MM.1S (cell line): ENCODE data around the gene COL5A2.

ENCODE experiments used
- DNase-seq: peaks from one replicate; pipeline ENCODE4 v3.0.0-alpha.2; 2015
- H2AFZ ChIP-seq: fragments of 300-600 bp; sonication (generic); 2 replicates; pipeline ENCODE4 v1.6.0; 2016; ENCODE audit warnings: antibody characterized with exemption, low read length
- H3F3A ChIP-seq: fragments of 300-600 bp; sonication (generic); 2 replicates; pipeline ENCODE4 v1.6.1; 2016; ENCODE audit warnings: mild to moderate bottlenecking, antibody characterized with exemption, low read length, moderate library complexity, mixed read lengths; ENCODE audit not compliant: insufficient read depth
- H3K27ac ChIP-seq: fragments of 300-600 bp; sonication (generic); 2 replicates; pipeline ENCODE4 v1.5.1; 2016; ENCODE audit warnings: mild to moderate bottlenecking, low read length
- H3K27me3 ChIP-seq: fragments of 300-600 bp; sonication (generic); replicated peaks from 2 replicates; pipeline ENCODE4 v1.6.0; 2016; ENCODE audit warnings: low read length; ENCODE audit not compliant: insufficient read depth
- H3K36me3 ChIP-seq: fragments of 300-600 bp; sonication (generic); replicated peaks from 2 replicates; pipeline ENCODE4 v1.6.1; 2016; ENCODE audit warnings: mild to moderate bottlenecking, low read length, mixed read lengths; ENCODE audit not compliant: insufficient read depth
- H3K4me1 ChIP-seq: fragments of 300-600 bp; sonication (generic); 2 replicates; pipeline ENCODE4 v1.6.1; 2016; ENCODE audit warnings: low read length, mixed read lengths
- H3K4me2 ChIP-seq: fragments of 300-600 bp; sonication (generic); 2 replicates; pipeline ENCODE4 v1.6.0; 2016; ENCODE audit warnings: low read depth, low read length
- H3K4me3 ChIP-seq: fragments of 300-600 bp; sonication (generic); 2 replicates; pipeline ENCODE4 v1.5.1; 2016; ENCODE audit warnings: low read length, mixed read lengths
- H3K79me2 ChIP-seq: fragments of 300-600 bp; sonication (generic); 2 replicates; pipeline ENCODE4 v1.6.1; 2016; ENCODE audit warnings: mixed run types, low read length, mixed read lengths
- H3K9ac ChIP-seq: fragments of 300-600 bp; sonication (generic); 2 replicates; pipeline ENCODE4 v1.6.1; 2016; ENCODE audit warnings: low read length, mixed read lengths
- H3K9me2 ChIP-seq: fragments of 300-600 bp; sonication (generic); replicated peaks from 2 replicates; pipeline ENCODE4 v1.6.1; 2016; ENCODE audit warnings: mild to moderate bottlenecking, low read length, mixed read lengths; ENCODE audit not compliant: insufficient read depth
- H3K9me3 ChIP-seq: fragments of 300-600 bp; sonication (generic); replicated peaks from 2 replicates; pipeline ENCODE4 v1.6.1; 2016; ENCODE audit warnings: mild to moderate bottlenecking, low read length, mixed read lengths; ENCODE audit not compliant: insufficient read depth
- H4K20me1 ChIP-seq: fragments of 300-600 bp; sonication (generic); 2 replicates; pipeline ENCODE4 v1.6.1; 2016; ENCODE audit warnings: mild to moderate bottlenecking, low read length, moderate library complexity, mixed read lengths; ENCODE audit not compliant: insufficient read depth
- EZH2 ChIP-seq: fragments of 300-600 bp; sonication (generic); optimal IDR thresholded peaks from 2 replicates; pipeline ENCODE3; 2017; ENCODE audit warnings: low read depth, mild to moderate bottlenecking, antibody characterized with exemption, low read length, mixed read lengths
- EZH2phosphoT487 ChIP-seq: fragments of 300-600 bp; sonication (generic); IDR thresholded peaks from 2 replicates; pipeline ENCODE4 v1.6.1; 2018; ENCODE audit warnings: antibody characterized with exemption, low read length
- TF ChIP-seq, protein P1 (sequence below): fragments of 300-600 bp; sonication (generic); IDR thresholded peaks from 2 replicates; pipeline ENCODE4 v1.5.1; 2016; ENCODE audit warnings: antibody characterized with exemption, low read length, mixed read lengths

The COL5A2 gene

DNA sequence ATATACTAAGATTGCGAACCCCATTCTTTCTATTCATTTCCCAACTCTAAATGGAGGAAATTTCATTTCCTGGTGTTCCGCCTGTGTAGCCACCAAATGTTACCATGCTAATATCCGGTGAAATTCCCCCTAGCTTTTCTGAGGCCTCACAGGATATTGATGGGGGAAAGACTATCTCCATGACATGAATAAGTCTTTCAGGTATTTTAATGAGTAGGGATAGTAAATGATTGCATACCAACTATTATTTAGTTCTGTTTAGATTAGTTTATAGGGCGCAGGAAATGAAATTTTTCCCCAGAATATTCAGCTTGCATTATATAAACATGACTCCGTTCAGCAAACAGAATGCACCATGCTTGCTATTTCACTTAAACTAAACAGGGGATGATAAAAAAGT is 55.4 kb downstream of the COL5A2 start:
- Histone ChIP-seq H3K79me2 (no peaks in the 10 kb centered on the region), H3K36me3 (no peaks in the 10 kb centered on the region), H2AFZ (no peak overlapping the region), H3K9me3 (no peaks in the 10 kb centered on the region), H3K27ac (no peak overlapping the region), H3K9ac (no peak overlapping the region), H3K9me2 (no peaks in the 10 kb centered on the region), H3K4me3 (no peak overlapping the region), H3K27me3 (no peaks in the 10 kb centered on the region), H3K4me2 (no peak overlapping the region), H4K20me1 (no peaks in the 10 kb centered on the region), H3K4me1 (no peaks in the 10 kb centered on the region), H3F3A (no peaks in the 10 kb centered on the region)
- no peak for TF ChIP-seq EZH2phosphoT487
- TF ChIP-seq EZH2 = no peak
- TF ChIP-seq, protein P1, sequence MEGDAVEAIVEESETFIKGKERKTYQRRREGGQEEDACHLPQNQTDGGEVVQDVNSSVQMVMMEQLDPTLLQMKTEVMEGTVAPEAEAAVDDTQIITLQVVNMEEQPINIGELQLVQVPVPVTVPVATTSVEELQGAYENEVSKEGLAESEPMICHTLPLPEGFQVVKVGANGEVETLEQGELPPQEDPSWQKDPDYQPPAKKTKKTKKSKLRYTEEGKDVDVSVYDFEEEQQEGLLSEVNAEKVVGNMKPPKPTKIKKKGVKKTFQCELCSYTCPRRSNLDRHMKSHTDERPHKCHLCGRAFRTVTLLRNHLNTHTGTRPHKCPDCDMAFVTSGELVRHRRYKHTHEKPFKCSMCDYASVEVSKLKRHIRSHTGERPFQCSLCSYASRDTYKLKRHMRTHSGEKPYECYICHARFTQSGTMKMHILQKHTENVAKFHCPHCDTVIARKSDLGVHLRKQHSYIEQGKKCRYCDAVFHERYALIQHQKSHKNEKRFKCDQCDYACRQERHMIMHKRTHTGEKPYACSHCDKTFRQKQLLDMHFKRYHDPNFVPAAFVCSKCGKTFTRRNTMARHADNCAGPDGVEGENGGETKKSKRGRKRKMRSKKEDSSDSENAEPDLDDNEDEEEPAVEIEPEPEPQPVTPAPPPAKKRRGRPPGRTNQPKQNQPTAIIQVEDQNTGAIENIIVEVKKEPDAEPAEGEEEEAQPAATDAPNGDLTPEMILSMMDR = no peak
- no peak for DNase-seq

DNA sequence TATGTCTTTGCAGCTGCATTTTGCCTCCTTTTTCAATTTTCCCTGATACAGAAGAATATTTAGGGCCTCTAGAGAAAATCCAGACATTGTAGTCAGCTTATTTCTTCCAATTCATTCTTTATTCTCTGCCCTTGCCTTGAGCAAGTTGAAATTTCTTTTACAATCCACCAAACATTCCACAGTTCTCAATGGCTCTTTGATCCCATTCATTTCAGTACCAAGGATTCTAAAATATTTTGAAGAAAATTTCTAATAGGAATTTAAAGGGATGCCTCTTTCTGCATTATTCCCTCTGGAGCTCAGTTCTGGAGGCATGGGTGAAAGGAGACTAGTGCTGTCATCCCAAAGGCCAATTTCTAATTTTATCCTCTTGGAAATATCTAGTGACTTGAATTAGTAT is 61.2 kb downstream of the COL5A2 start:
- no peak for TF ChIP-seq EZH2phosphoT487
- no peak for TF ChIP-seq EZH2
- TF ChIP-seq, protein P1 = no peak
- no peaks in the 10 kb centered on the region for H3F3A ChIP-seq

DNA sequence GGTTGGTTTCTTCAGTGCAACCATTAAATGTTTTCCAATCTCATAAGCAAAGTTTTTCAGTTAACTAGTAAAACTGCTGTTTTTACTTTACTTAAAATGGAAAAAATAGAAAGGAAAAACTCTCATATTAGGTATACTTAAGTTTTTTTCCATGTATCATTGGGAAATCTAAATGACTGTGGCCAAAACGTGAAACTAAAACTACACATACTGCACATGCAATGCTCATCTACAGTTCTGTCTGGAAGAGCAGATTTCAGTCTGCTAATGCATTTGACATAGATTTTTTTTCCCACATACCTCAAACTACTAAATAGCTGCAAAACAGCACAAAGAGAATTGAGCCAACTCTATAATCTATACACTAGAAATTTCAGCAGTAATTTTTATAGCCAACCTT is 62.6 kb downstream of the COL5A2 start:
- H3K4me3 ChIP-seq = no peak overlapping the region
- no peaks in the 10 kb centered on the region for H3K36me3 ChIP-seq
- H3K27me3 ChIP-seq = no peaks in the 10 kb centered on the region
- no peaks in the 10 kb centered on the region for H3K9me3 ChIP-seq
- no peak overlapping the region for H3K4me2 ChIP-seq
- H3F3A ChIP-seq = no peaks in the 10 kb centered on the region
- no peak overlapping the region for H2AFZ ChIP-seq
- no peaks in the 10 kb centered on the region for H3K79me2 ChIP-seq
- no peak overlapping the region for H3K9ac ChIP-seq
- no peaks in the 10 kb centered on the region for H3K9me2 ChIP-seq
- TF ChIP-seq EZH2 (no peak), EZH2phosphoT487 (no peak)
- TF ChIP-seq, protein P1 = no peak
- no peaks in the 10 kb centered on the region for H4K20me1 ChIP-seq
- no peaks in the 10 kb centered on the region for H3K4me1 ChIP-seq
- no peak overlapping the region for H3K27ac ChIP-seq
- DNase-seq = no peak

More for the DNA sequence above, 61.2 kb downstream of the COL5A2 start:
- H2AFZ ChIP-seq = no peak overlapping the region
- no peaks in the 10 kb centered on the region for H3K9me2 ChIP-seq
- DNase-seq = no peak
- no peaks in the 10 kb centered on the region for H3K4me1 ChIP-seq
- H3K36me3 ChIP-seq = no peaks in the 10 kb centered on the region
- no peaks in the 10 kb centered on the region for H3K27me3 ChIP-seq
- H4K20me1 ChIP-seq = no peaks in the 10 kb centered on the region
- H3K27ac ChIP-seq = no peak overlapping the region
- no peaks in the 10 kb centered on the region for H3K79me2 ChIP-seq
- no peak overlapping the region for H3K4me2 ChIP-seq
- no peak overlapping the region for H3K9ac ChIP-seq
- H3K4me3 ChIP-seq = no peak overlapping the region
- no peaks in the 10 kb centered on the region for H3K9me3 ChIP-seq
